Vagina (tissue), 2 donors: Measurements from ENCODE around the gene TRPV5.

Source experiments
- POLR2A ChIP-seq, 2 donors: fragments of 450-650 bp; IDR thresholded peaks; one replicate each; pipeline ENCODE4 v1.6.1; 2017; ENCODE audit warnings: antibody characterized with exemption in 2 of 2, mild to moderate bottlenecking in 2 of 2, moderate library complexity in 2 of 2
- POLR2AphosphoS5 ChIP-seq, 2 donors: sonication (generic); formaldehyde crosslinking; IDR thresholded peaks; one replicate each; pipeline ENCODE4 v1.9.0; 2017; ENCODE audit warnings: antibody characterized with exemption in 2 of 2, mild to moderate bottlenecking in 2 of 2, low read depth in 1 of 2; ENCODE audit not compliant: insufficient read depth in 1 of 2
- TF ChIP-seq, protein P1 (sequence below), 3 experiments: fragments of 450-650 bp in 2 of 3; fragments of 200-600 bp in 1 of 3; sonication (generic) in 1 of 3; IDR thresholded peaks; one replicate each; pipeline ENCODE4 v1.5.1; 2017 to 2019; ENCODE audit warnings: antibody characterized with exemption in 3 of 3, mild to moderate bottlenecking in 2 of 3, moderate library complexity in 2 of 3

DNA sequence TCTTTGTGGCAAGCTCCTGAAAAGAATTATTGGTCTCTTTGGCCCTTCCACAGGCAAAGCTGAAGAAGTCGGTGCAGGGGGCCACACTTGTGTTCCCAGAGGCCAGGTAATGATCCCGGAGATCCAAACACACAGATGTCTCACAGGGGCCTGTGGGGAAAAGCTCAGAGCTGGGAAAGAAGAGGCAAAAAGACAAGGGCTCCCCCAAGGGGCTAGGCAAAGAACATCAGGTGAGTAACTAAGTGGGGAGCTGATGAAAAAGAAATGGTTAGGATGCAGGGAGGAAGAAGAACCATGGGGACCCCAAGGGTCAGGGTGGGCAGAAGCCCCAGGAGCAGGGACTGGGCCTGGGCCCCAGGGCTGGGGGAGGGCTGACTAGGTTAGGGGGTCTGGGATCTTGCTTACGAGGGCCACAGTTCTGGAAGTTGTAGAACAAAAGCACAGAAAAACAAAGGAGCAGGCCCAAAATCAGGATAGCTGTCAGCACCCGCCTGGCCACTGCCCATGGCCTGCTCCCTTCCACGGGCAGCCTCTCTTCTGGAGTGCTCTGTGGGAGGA is 27.5 kb upstream of the TRPV5 start:
- TF ChIP-seq, protein P1, sequence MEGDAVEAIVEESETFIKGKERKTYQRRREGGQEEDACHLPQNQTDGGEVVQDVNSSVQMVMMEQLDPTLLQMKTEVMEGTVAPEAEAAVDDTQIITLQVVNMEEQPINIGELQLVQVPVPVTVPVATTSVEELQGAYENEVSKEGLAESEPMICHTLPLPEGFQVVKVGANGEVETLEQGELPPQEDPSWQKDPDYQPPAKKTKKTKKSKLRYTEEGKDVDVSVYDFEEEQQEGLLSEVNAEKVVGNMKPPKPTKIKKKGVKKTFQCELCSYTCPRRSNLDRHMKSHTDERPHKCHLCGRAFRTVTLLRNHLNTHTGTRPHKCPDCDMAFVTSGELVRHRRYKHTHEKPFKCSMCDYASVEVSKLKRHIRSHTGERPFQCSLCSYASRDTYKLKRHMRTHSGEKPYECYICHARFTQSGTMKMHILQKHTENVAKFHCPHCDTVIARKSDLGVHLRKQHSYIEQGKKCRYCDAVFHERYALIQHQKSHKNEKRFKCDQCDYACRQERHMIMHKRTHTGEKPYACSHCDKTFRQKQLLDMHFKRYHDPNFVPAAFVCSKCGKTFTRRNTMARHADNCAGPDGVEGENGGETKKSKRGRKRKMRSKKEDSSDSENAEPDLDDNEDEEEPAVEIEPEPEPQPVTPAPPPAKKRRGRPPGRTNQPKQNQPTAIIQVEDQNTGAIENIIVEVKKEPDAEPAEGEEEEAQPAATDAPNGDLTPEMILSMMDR (IDR thresholded peaks at IDR 0.05) = no peak
- TF ChIP-seq POLR2AphosphoS5 (IDR thresholded peaks at IDR 0.05; ENCODE audit: insufficient read depth in 1 of 2, low read depth in 1 of 2) (no peak), POLR2A (IDR thresholded peaks at IDR 0.05) (no peak)
